GM23338 (cell line): ENCODE measurements around the gene NOA1. TPM values are rescaled to one million over a fixed set of nuclear protein-coding genes. Genes with fewer than 3 reads are reported as not detected.

Experiments
- ATAC-seq: fragments of 200-7000 bp; cut with Tn5 transposase; 3 replicates; pipeline ENCODE4 v1.9.1; 2020
- DNase-seq: peaks from one replicate; pipeline ENCODE4 v3.0.0-alpha.2; 2015; ENCODE audit warnings: low spot score
- H2AFZ ChIP-seq: fragments of 200-600 bp; sonication (generic); 2 replicates; pipeline ENCODE4 v1.8.0; 2016; ENCODE audit warnings: antibody characterized with exemption, mild to moderate bottlenecking, moderate library complexity
- H3F3A ChIP-seq: fragments of 200-600 bp; sonication (generic); replicated peaks from 2 replicates; pipeline ENCODE4 v1.8.0; 2017; ENCODE audit warnings: antibody characterized with exemption, mixed run types, low read depth
- H3K27ac ChIP-seq: fragments of 200-600 bp; sonication (generic); 2 replicates; pipeline ENCODE4 v1.6.1; 2016; ENCODE audit warnings: low read depth
- H3K27me3 ChIP-seq: fragments of 200-600 bp; sonication (generic); 2 replicates; pipeline ENCODE4 v1.8.0; 2016; ENCODE audit warnings: mild to moderate bottlenecking, mixed run types, moderate library complexity; ENCODE audit not compliant: insufficient read depth
- H3K36me3 ChIP-seq: fragments of 200-600 bp; sonication (generic); 2 replicates; pipeline ENCODE4 v1.8.0; 2016; ENCODE audit warnings: mild to moderate bottlenecking; ENCODE audit not compliant: insufficient read depth
- H3K4me1 ChIP-seq: fragments of 200-600 bp; sonication (generic); 2 replicates; pipeline ENCODE4 v1.8.0; 2016; ENCODE audit warnings: mild to moderate bottlenecking, moderate library complexity; ENCODE audit not compliant: insufficient read depth
- H3K4me2 ChIP-seq: fragments of 200-600 bp; sonication (generic); 2 replicates; pipeline ENCODE4 v1.7.1; 2017; ENCODE audit warnings: mixed run types
- H3K4me3 ChIP-seq: fragments of 200-600 bp; sonication (generic); 2 replicates; pipeline ENCODE4 v1.6.1; 2016; ENCODE audit warnings: mixed run types
- H3K79me2 ChIP-seq: fragments of 200-600 bp; sonication (generic); replicated peaks from 2 replicates; pipeline ENCODE4 v1.8.0; 2017; ENCODE audit warnings: mild to moderate bottlenecking; ENCODE audit not compliant: insufficient read depth
- H3K9me2 ChIP-seq: fragments of 200-600 bp; sonication (generic); 2 replicates; pipeline ENCODE4 v1.8.0; 2017; ENCODE audit not compliant: insufficient read depth
- H4K20me1 ChIP-seq: fragments of 200-600 bp; sonication (generic); replicated peaks from 2 replicates; pipeline ENCODE4 v1.8.0; 2017; ENCODE audit warnings: mild to moderate bottlenecking; ENCODE audit not compliant: insufficient read depth
- H3K27ac Mint-ChIP-seq: 2 replicates; pipeline ENCODE4 v1.8.0; 2020; ENCODE audit warnings: inconsistent platforms, mild to moderate bottlenecking, moderate library complexity, mixed read lengths
- H3K27me3 Mint-ChIP-seq: 3 replicates; pipeline ENCODE4 v1.8.0; 2022; ENCODE audit warnings: low read depth, mild to moderate bottlenecking, moderate library complexity, mixed read lengths, inconsistent platforms; ENCODE audit not compliant: insufficient read depth, poor library complexity
- H3K36me3 Mint-ChIP-seq: 3 replicates; pipeline ENCODE4 v1.8.0; 2021; ENCODE audit warnings: low read depth, mild to moderate bottlenecking, inconsistent platforms, moderate library complexity, mixed read lengths
- H3K4me1 Mint-ChIP-seq: 3 replicates; pipeline ENCODE4 v1.8.0; 2020; ENCODE audit warnings: mild to moderate bottlenecking, inconsistent platforms, mixed read lengths
- H3K4me3 Mint-ChIP-seq: 3 replicates; pipeline ENCODE4 v1.8.0; 2021; ENCODE audit warnings: moderate library complexity, mild to moderate bottlenecking, inconsistent platforms, mixed read lengths
- H3K9me3 Mint-ChIP-seq: 3 replicates; pipeline ENCODE4 v1.8.0; 2020; ENCODE audit warnings: moderate library complexity, mild to moderate bottlenecking, inconsistent platforms, mixed read lengths
- CREB1 ChIP-seq: fragments of 250-450 bp; sonication (Bioruptor Pico); IDR thresholded peaks from 2 replicates; pipeline ENCODE4 v1.5.0; 2020; ENCODE audit warnings: low read depth, mild to moderate bottlenecking, moderate library complexity
- CTCF ChIP-seq, 2 experiments: fragments of 200-600 bp in 1 of 2; sonication (generic) in 1 of 2; conservative IDR thresholded peaks; 2 replicates each; pipeline versions ENCODE4 v1.5.1 to v1.6.1; 2016 to 2017; ENCODE audit warnings: antibody characterized with exemption in 2 of 2, low read depth in 2 of 2, mild to moderate bottlenecking in 2 of 2, moderate library complexity in 1 of 2
- ETS1 ChIP-seq: IDR thresholded peaks from 2 replicates; pipeline ENCODE4 v1.6.1; 2016; ENCODE audit warnings: antibody characterized with exemption
- EZH2 ChIP-seq: fragments of 200-600 bp; sonication (generic); IDR thresholded peaks from one replicate; pipeline ENCODE4 v1.8.0; 2017; ENCODE audit warnings: antibody characterized with exemption, mild to moderate bottlenecking, low read depth; ENCODE audit not compliant: unreplicated experiment
- EZH2phosphoT487 ChIP-seq: fragments of 200-600 bp; sonication (generic); IDR thresholded peaks from one replicate; pipeline ENCODE4 v1.8.1; 2018; ENCODE audit warnings: antibody characterized with exemption; ENCODE audit not compliant: unreplicated experiment
- JUNB ChIP-seq: IDR thresholded peaks from one replicate; pipeline ENCODE4 v1.6.1; 2016; ENCODE audit warnings: antibody characterized with exemption; ENCODE audit not compliant: unreplicated experiment
- NANOG ChIP-seq: IDR thresholded peaks from 2 replicates; pipeline ENCODE4 v1.6.1; 2016; ENCODE audit warnings: antibody characterized with exemption, borderline replicate concordance
- POLR2AphosphoS5 ChIP-seq: IDR thresholded peaks from 2 replicates; pipeline ENCODE4 v1.6.1; 2016; ENCODE audit warnings: antibody characterized with exemption, low read depth
- REST ChIP-seq: IDR thresholded peaks from one replicate; pipeline ENCODE4 v1.6.1; 2018; ENCODE audit warnings: antibody characterized with exemption; ENCODE audit not compliant: unreplicated experiment
- STAT1 ChIP-seq: IDR thresholded peaks from one replicate; pipeline ENCODE4 v1.6.1; 2016; ENCODE audit warnings: antibody characterized with exemption; ENCODE audit not compliant: unreplicated experiment
- ZNF114 ChIP-seq: fragments of 250-450 bp; sonication (Bioruptor Pico); IDR thresholded peaks from 2 replicates; pipeline ENCODE4 v1.5.0; 2020; ENCODE audit warnings: mild to moderate bottlenecking, moderate library complexity
- ZNF331 ChIP-seq: fragments of 250-450 bp; sonication (Bioruptor Pico); IDR thresholded peaks from 2 replicates; pipeline ENCODE4 v1.5.0; 2020; ENCODE audit warnings: low read depth, mild to moderate bottlenecking, moderate library complexity
- polyA plus RNA-seq: library from polyadenylated mRNA; unstranded; fragments of >200 nt; fragmentation: Nextera tagmentation; extraction: Ambion mirVana; gene quantifications from 2 replicates; pipeline ENCODE4 v1.2.1, GENCODE V29; 2016
- total RNA-seq: library from RNA; depleted of rRNA; stranded (reverse); fragments of >200 nt; shearing (Covaris generic); gene quantifications from 2 replicates; pipeline ENCODE4 v1.2.3, GENCODE V29; 2014

Gene NOA1
- total and polyA plus RNA-seq, 2 experiments from 2014 or later = 15.1 to 50.2 TPM

GRCh38 chr4:56972389-56972788 lies 5.0 kb downstream of the NOA1 start (continued):
- TF ChIP-seq CTCF (conservative IDR thresholded peaks at IDR 0.05; ENCODE audit: low read depth in 2 of 2) (no peak), EZH2phosphoT487 (no peak), CREB1 (CRISPR knock-in tag) (no peak), JUNB (no peak), ZNF331 (CRISPR knock-in tag) (no peak), POLR2AphosphoS5 (no peak), NANOG (no peak), STAT1 (no peak), ZNF114 (no peak), EZH2 (no peak)

DNA sequence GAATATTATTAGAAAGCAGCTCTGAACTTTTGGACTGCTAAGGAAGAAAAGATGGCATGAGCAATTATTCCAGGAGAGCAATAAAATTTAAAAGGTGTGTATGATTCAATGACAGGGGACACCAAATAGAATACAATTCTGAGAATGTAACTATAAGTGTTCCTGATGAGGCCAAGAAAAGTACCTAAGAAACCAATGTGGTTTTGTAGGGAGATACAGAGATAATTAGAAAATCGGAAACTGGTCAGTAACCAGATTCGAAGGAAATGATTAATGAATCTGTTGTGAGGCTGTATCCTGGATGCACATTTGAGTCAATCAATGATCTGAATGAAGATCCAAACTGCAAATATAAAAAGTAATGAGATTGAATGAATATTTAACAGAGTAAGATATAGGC lies 6.0 kb downstream of the NOA1 start:
- Histone ChIP-seq H2AFZ (no peak overlapping the region), H3K27ac (no peak overlapping the region), H3K4me3 (no peak overlapping the region), H4K20me1 (peaks cover 41% of the 10 kb centered on the region), H3K4me1 (no peaks in the 10 kb centered on the region), H3K27me3 (no peaks in the 10 kb centered on the region), H3K36me3 (peaks cover 61% of the 10 kb centered on the region), H3K79me2 (peaks cover 25% of the 10 kb centered on the region), H3K4me2 (no peak overlapping the region), H3K9me2 (no peaks in the 10 kb centered on the region), H3F3A (no peaks in the 10 kb centered on the region)
- Mint-ChIP-seq H3K4me3 (no peak overlapping the region), H3K4me1 (peaks cover 9% of the 10 kb centered on the region; the same call in 2 of the 3 replicates), H3K27me3 (peaks cover 1% of the 10 kb centered on the region), H3K9me3 (no peaks in the 10 kb centered on the region), H3K27ac (no peak overlapping the region), H3K36me3 (peaks cover 55% of the 10 kb centered on the region)
- ATAC-seq (no peak), DNase-seq (no peak)
- TF ChIP-seq POLR2AphosphoS5 = no peak
- no peak for TF ChIP-seq ZNF114
- TF ChIP-seq ZNF331 (CRISPR knock-in tag) = no peak
- TF ChIP-seq STAT1 = no peak
- TF ChIP-seq REST = no peak
- TF ChIP-seq EZH2 = no peak
- TF ChIP-seq NANOG = no peak
- TF ChIP-seq CREB1 (CRISPR knock-in tag) = no peak
- no peak for TF ChIP-seq JUNB
- TF ChIP-seq EZH2phosphoT487 = no peak
- no peak for TF ChIP-seq CTCF (conservative IDR thresholded peaks at IDR 0.05; ENCODE audit: low read depth in 2 of 2)
- TF ChIP-seq ETS1 = no peak
